Stimulated activated CD4-positive, alpha-beta T cell treated with anti-CD3 and anti-CD28 coated beads, TNF-alpha, amount 100 ng/mL, for 24 hours (primary cell): Measurements from ENCODE around the gene SCO2.

ENCODE experiments used
- DNase-seq, 3 experiments: peaks; one replicate each; pipeline ENCODE4 v3.0.0-alpha.2; 2020; ENCODE audit warnings: low read depth in 3 of 3

SCO2 gene

DNA sequence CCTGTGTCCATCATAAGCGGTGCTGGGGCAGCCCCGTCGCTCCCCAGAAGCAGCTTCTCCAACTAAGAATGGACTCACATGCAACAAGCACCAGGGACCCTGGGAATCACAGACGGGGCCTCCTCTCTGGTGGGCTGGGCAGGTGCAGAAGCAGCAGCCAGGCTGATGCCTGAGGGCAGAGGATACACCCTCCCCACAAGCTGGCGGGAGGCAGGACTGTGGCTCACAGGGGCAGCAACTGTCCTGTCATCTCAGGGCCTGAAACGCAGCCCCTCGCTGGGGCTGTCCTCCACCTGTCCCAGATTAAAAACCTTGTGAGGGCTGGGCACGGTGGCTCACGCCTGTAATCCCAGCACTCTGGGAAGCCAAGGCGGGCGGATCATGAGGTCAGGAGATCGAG lies 47.5 kb downstream of the SCO2 start:
- DNase-seq = no peak

DNA sequence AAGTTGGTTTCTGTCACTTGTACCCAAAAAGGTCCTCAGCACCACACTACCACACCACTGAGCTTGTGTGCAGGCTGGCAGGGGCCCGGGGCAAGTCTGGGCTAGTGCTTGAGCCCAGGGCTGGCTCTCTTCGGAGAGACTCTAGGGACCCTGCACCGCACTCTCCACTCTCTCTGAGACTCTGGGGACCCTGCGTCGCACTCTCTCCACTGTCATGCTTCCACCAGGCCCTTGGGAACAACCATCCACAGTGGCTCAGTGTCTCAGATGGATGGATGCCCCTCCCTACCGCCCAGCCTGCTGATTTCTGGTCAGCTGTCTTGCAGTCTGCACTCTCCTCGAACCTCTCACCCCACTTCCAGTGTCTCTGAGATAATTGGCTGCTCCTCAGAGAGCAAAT lies 48.5 kb downstream of the SCO2 start:
- DNase-seq = no peak

DNA sequence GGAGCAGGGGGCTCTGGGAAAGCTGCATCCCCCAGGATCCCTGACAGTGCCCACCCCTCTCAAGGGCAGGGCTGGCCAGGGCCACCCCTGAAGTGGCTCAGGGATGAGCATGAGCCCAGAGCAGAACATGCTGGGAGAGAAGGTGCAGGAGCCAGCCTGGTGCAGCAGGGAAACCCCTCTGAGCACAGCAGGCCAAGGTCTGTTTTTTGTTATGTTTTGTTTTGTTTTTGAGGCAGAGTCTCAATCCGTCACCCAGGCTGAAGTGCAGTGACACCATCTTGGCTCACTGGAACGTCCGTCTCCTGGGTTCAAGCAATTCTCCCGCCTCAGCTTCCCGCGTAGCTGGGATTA lies 49.8 kb downstream of the SCO2 start:
- no peak for DNase-seq

DNA sequence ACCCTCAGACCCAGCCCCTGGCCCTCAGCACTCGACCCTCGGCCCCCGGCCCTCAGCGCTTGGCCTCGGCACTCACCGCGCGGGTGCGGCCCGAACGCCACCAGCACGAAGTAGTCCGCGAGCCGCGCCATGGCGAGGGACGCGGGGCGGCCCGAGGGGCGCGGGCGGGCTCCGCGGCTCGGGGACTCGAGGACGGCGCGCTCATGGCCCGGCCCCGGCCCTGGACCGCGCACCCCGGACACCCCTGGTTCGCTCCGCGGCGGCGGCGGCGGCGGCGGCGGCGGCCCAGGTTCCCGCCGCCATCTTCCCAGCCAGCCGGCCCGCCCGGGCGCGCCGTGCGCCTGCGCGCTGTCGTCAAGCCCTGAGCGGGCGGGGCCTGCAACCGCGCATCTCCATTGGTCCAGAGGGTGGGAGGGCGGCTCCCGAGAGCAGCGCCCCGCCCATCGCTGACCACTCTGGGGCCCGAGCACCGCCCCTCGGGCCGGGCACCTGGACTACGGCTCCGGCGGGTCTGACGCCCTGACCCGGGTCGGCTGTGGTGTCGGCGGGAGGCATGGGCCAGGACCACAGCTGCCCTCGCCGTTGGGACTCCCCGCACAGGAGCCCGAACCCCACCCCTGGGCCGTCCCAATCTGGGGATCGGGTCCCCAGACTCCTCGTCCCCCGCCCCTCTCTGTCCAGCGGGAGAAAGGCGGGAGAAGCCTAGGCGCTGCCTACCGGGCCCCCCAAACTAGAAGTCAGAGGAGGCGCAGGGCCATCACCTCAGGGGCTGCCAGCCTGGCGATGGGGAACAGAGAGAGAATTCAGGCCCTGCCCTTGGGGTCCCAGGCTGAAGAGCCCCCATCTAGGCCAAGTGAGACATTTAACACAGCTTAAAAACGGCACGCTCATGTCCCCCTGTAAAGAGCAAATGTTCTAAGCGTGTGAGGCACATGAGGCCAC lies 50.4 kb downstream of the SCO2 start, which contains the start of gene SBF1:
SBF1 (minus strand) TSS at position 326 of the 942 bp plus-strand sequence; CDS start at position 131, 195 bp downstream.
- peak; percentile 76 to 88 (median 78) for DNase-seq

DNA sequence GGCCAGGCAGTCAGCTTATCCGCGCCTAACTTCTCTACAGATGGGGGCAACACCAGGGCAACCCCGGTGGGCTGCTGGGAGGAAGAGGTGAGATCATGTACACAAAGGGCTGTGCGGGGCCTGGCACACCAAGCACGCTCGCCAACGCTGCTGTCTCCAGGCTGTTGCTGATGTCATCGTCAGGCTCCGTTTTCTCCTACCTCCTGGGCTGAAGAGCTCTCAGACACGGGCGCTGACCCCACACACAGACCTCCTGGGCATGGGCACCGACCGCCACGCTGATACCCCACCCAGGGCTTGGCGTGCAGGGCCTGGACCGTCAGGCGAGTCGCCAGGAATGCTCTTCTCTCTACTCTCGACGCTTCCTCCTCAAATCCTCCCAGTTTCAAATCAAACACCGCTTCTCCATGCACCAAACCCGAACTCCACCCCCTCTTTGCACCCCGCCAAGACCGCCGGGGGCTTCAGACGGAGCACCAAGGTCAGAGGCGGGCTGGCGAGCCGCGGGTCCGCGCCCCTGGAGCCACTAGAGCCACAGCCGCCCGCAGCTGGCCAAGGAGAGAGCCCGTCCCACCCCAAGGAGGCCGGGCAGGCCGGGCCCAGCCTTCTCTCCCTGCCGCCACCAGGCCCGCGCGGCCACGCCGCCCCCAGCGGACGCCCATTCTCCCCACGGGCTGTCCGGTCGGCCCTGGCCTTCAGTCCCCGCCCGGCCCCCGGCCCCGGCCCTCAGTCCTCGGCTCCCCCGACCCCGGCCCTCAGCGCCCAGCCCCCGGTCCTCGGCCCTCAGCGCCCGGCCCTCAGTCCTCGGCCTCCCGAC lies 51.3 kb downstream of the SCO2 start:
- peak in 1 of 3 experiments; percentile 33 for DNase-seq
